GM15510 (cell line): Measurements from ENCODE around the gene PTGFR.

Experiments used
- POLR2A ChIP-seq: IDR thresholded peaks from 3 replicates; pipeline ENCODE4 v1.6.1; 2011; ENCODE audit warnings: borderline replicate concordance; ENCODE audit not compliant: insufficient read length; ENCODE audit errors: extremely low read depth

The PTGFR gene

GRCh38 chr1:78543941-78544643 is 53.3 kb downstream of the PTGFR start:
- no peak for TF ChIP-seq POLR2A

GRCh38 chr1:78547081-78547480 is 56.3 kb downstream of the PTGFR start:
- no peak for TF ChIP-seq POLR2A

GRCh38 chr1:78549331-78549730 is 58.6 kb downstream of the PTGFR start:
- no peak for TF ChIP-seq POLR2A

GRCh38 chr1:78549891-78550290 is 59.1 kb downstream of the PTGFR start:
- TF ChIP-seq POLR2A = no peak

GRCh38 chr1:78553859-78554258 is 63.1 kb downstream of the PTGFR start:
- TF ChIP-seq POLR2A = no peak

- no peak for TF ChIP-seq POLR2A
Measured at GRCh38 chr1:78554840-78555239, 64.1 kb downstream of the PTGFR start.

- TF ChIP-seq POLR2A = no peak
Measured at GRCh38 chr1:78559680-78560079, 68.9 kb downstream of the PTGFR start.

GRCh38 chr1:78560811-78561210 is 70.0 kb downstream of the PTGFR start:
- TF ChIP-seq POLR2A = no peak

- TF ChIP-seq POLR2A = no peak
Measured at GRCh38 chr1:78561856-78562255, 71.1 kb downstream of the PTGFR start.

- no peak for TF ChIP-seq POLR2A
Measured at GRCh38 chr1:78565393-78565792, 74.6 kb downstream of the PTGFR start.

GRCh38 chr1:78570539-78570938 is 79.8 kb downstream of the PTGFR start:
- no peak for TF ChIP-seq POLR2A

- no peak for TF ChIP-seq POLR2A
Measured at GRCh38 chr1:78577257-78578100, 86.7 kb downstream of the PTGFR start.

GRCh38 chr1:78586572-78586971 is 95.8 kb downstream of the PTGFR start:
- TF ChIP-seq POLR2A = no peak

- TF ChIP-seq POLR2A = no peak
Measured at GRCh38 chr1:78587211-78587610, 96.4 kb downstream of the PTGFR start.
